Activated B cell treated with CpG ODN at 0.5 μM for 24 hours (primary cell): ENCODE data around the gene TBX21. TPM values are rescaled to one million over a fixed set of nuclear protein-coding genes. Genes with fewer than 3 reads are reported as not detected.

Experiments used
- ATAC-seq: fragments of 200-7000 bp; cut with Tn5 transposase; one replicate; pipeline ENCODE4 v1.10.0; 2021; ENCODE audit warnings: low read depth, mild to moderate bottlenecking, moderate library complexity
- CTCF ChIA-PET: fragments of 350-600 bp; sonication (Branson Sonifier 250); formaldehyde crosslinking; loops from one replicate; lab custom pipeline; 2021; ENCODE audit warnings: antibody characterized with exemption; lab: Charles Lee
- POLR2A ChIA-PET: fragments of 350-600 bp; sonication (Branson Sonifier 250); formaldehyde crosslinking; loops from one replicate; lab custom pipeline; 2021; ENCODE audit warnings: antibody characterized with exemption; lab: Charles Lee
- DNase-seq: peaks from one replicate; pipeline ENCODE4 v3.0.0; 2022
- H3K27ac Mint-ChIP-seq: one replicate; pipeline ENCODE4 v1.8.0; 2020; ENCODE audit warnings: mixed read lengths
- H3K27me3 Mint-ChIP-seq: one replicate; pipeline ENCODE4 v1.8.0; 2021; ENCODE audit warnings: mixed read lengths
- H3K36me3 Mint-ChIP-seq: one replicate; pipeline ENCODE4 v1.8.0; 2021; ENCODE audit warnings: low read depth, mixed read lengths
- H3K4me1 Mint-ChIP-seq: one replicate; pipeline ENCODE4 v1.8.0; 2021; ENCODE audit warnings: mixed read lengths
- H3K4me3 Mint-ChIP-seq: one replicate; pipeline ENCODE4 v1.8.0; 2020; ENCODE audit warnings: mild to moderate bottlenecking, mixed read lengths
- H3K9me3 Mint-ChIP-seq: one replicate; pipeline ENCODE4 v1.8.0; 2020; ENCODE audit warnings: mixed read lengths
- CTCF ChIP-seq: fragments of 200-600 bp; IDR thresholded peaks from one replicate; pipeline ENCODE4 v1.8.0; 2022; ENCODE audit warnings: antibody characterized with exemption, mild to moderate bottlenecking
- intact Hi-C: fragments of 100-400 bp; cut with micrococcal nuclease; formaldehyde crosslinking; loops from one replicate; pipeline ENCODE4 v1.15.1; 2024
- total RNA-seq: library from RNA; stranded (reverse); gene quantifications from 2 replicates; pipeline ENCODE4 v1.2.3, GENCODE V29; 2022

The TBX21 gene
- 3.6 and 3.8 TPM in 2 replicates for total RNA-seq

GRCh38 chr17:47733047-47733673, at the start of gene TBX21:
TBX21 (plus strand) TSS chr17:47733236; CDS start chr17:47733455, 219 bp downstream.
- ChIA-PET POLR2A (interaction anchor here (0.6 to 1.8 kb wide), 19 partner anchors 9 to 1447 kb away, joined by 3 to 17 read pairs (median 5); partner anchors contain the start of genes KPNB1, SP2 and TBKBP1), CTCF (interaction anchor here (0.6 to 2.5 kb wide), 12 partner anchors 9 to 69 kb away, joined by 3 to 20 read pairs (median 4); partner anchors contain the start of gene TBKBP1)
- DNase-seq (peak; percentile 79), ATAC-seq (peak; percentile 91)
- Mint-ChIP-seq H3K4me1 (peaks cover 52% of the 10 kb centered on the region), H3K4me3 (peak within 1 kb of the TSS; percentile 94), H3K9me3 (no peaks in the 10 kb centered on the region), H3K27me3 (peaks cover 2% of the 10 kb centered on the region), H3K27ac (peak within 1 kb of the TSS; percentile 87), H3K36me3 (peaks cover 2% of the 10 kb centered on the region)
- intact Hi-C loops = loop anchor here (1.0 to 2.0 kb wide), 8 partner anchors 9 to 162 kb away; partner anchors contain the start of gene TBKBP1
- TF ChIP-seq CTCF = peak; percentile 43

GRCh38 chr17:47684025-47684424, 49.0 kb upstream of the TBX21 start:
- ChIA-PET CTCF (no interaction called here), POLR2A (interaction anchor here (0.7 to 1.0 kb wide), 2 partner anchors 49 to 1153 kb away, joined by 3 to 5 read pairs; partner anchors contain the start of gene TBX21)
- Mint-ChIP-seq H3K27me3 (no peaks in the 10 kb centered on the region), H3K4me3 (no peak overlapping the region), H3K27ac (no peak overlapping the region), H3K9me3 (no peaks in the 10 kb centered on the region), H3K36me3 (peaks cover 74% of the 10 kb centered on the region), H3K4me1 (no peaks in the 10 kb centered on the region)
- no peak for TF ChIP-seq CTCF
- intact Hi-C loops = no loop called here
- ATAC-seq (no peak), DNase-seq (no peak)

GRCh38 chr17:47684535-47685193, 48.4 kb upstream of the TBX21 start:
- ChIA-PET CTCF (no interaction called here), POLR2A (interaction anchor here (0.7 to 1.0 kb wide), 3 partner anchors 24 to 1153 kb away, joined by 3 to 5 read pairs (median 3); partner anchors contain the start of gene TBX21)
- Mint-ChIP-seq H3K9me3 (no peaks in the 10 kb centered on the region), H3K36me3 (peaks cover 68% of the 10 kb centered on the region), H3K27me3 (no peaks in the 10 kb centered on the region), H3K27ac (no peak overlapping the region), H3K4me1 (no peaks in the 10 kb centered on the region), H3K4me3 (no peak overlapping the region)
- DNase-seq (no peak), ATAC-seq (no peak)
- intact Hi-C loops = no loop called here
- no peak for TF ChIP-seq CTCF

- no peak overlapping the region for H3K4me3 Mint-ChIP-seq
- CTCF ChIA-PET = no interaction called here
- no peak for TF ChIP-seq CTCF
- DNase-seq (no peak), ATAC-seq (no peak)
- intact Hi-C loops = no loop called here
- peaks cover 57% of the 10 kb centered on the region for H3K36me3 Mint-ChIP-seq
- H3K27me3 Mint-ChIP-seq = no peaks in the 10 kb centered on the region
- no peaks in the 10 kb centered on the region for H3K4me1 Mint-ChIP-seq
- no peak overlapping the region for H3K27ac Mint-ChIP-seq
- POLR2A ChIA-PET = interaction anchor here (0.7 kb wide), 1 partner anchor 25 kb away, joined by 3 read pairs; no protein-coding TSS in a partner anchor
- H3K9me3 Mint-ChIP-seq = no peaks in the 10 kb centered on the region
Observed at GRCh38 chr17:47685556-47686275, 47.3 kb upstream of the TBX21 start.
